K562 (cell line): ENCODE measurements around the gene FARP1.

ENCODE experiments used
- ATF6 ChIP-seq: sonication (generic); formaldehyde crosslinking; IDR thresholded peaks from 2 replicates; pipeline ENCODE4 v1.4.0; 2020; ENCODE audit warnings: mild to moderate bottlenecking, missing genetic modification reagents
- CBFA2T3 ChIP-seq: fragments of 450-650 bp; IDR thresholded peaks from 2 replicates; pipeline ENCODE4 v1.6.1; 2017
- CTCF ChIP-seq, 3 experiments: IDR thresholded peaks in 2 of 3; conservative IDR thresholded peaks in 1 of 3; 2 replicates each; pipeline ENCODE4 v1.5.1; 2011 to 2012; ENCODE audit warnings: low read length in 3 of 3, mild to moderate bottlenecking in 3 of 3, control low read depth in 2 of 3, improper control_type of control experiment in 1 of 3, inconsistent platforms in 1 of 3, low read depth in 1 of 3, mixed read lengths in 1 of 3, moderate library complexity in 1 of 3; ENCODE audit not compliant: insufficient read depth in 2 of 3
- JUND ChIP-seq, 2 experiments: IDR thresholded peaks; 2 replicates in 1 of 2; 3 replicates in 1 of 2; pipeline ENCODE4 v1.6.1; 2011; ENCODE audit warnings: borderline replicate concordance in 2 of 2, low read depth in 2 of 2, low read length in 2 of 2, improper control_type of control experiment in 1 of 2, missing biosample characterization in 1 of 2, missing genetic modification characterization in 1 of 2, missing genetic modification reagents in 1 of 2
- MYC ChIP-seq, 2 experiments: fragments of 250-450 bp in 1 of 2; sonication (Bioruptor Pico) in 1 of 2; IDR thresholded peaks; 2 replicates each; pipeline versions ENCODE4 v1.5.1 to v1.6.1; 2012 to 2021; ENCODE audit warnings: low read depth in 2 of 2, borderline replicate concordance in 1 of 2, improper control_type of control experiment in 1 of 2, low read length in 1 of 2, mild to moderate bottlenecking in 1 of 2, moderate library complexity in 1 of 2
- RFX5 ChIP-seq: IDR thresholded peaks from 2 replicates; pipeline ENCODE4 v1.6.1; 2011; ENCODE audit warnings: low read depth, mild to moderate bottlenecking, improper control_type of control experiment, low read length
- SP2 ChIP-seq: IDR thresholded peaks from 2 replicates; pipeline ENCODE4 v1.6.1; 2011; ENCODE audit warnings: mild to moderate bottlenecking, low read depth, low read length, moderate library complexity; ENCODE audit not compliant: poor library complexity, severe bottlenecking; ENCODE audit errors: extremely low read depth
- XRCC5 ChIP-seq: fragments of 200-400 bp; formaldehyde crosslinking; IDR thresholded peaks from 2 replicates; pipeline ENCODE4 v1.6.1; 2017; ENCODE audit warnings: low read depth, mild to moderate bottlenecking, low read length
- ZBTB2 ChIP-seq: fragments of 450-650 bp; IDR thresholded peaks from 2 replicates; pipeline ENCODE4 v1.6.1; 2016; ENCODE audit warnings: antibody characterized with exemption
- ZNF280B ChIP-seq: fragments of 250-450 bp; sonication (Bioruptor Pico); IDR thresholded peaks from 2 replicates; pipeline ENCODE4 v1.5.1; 2021; ENCODE audit warnings: mild to moderate bottlenecking
- ZNF561 ChIP-seq: fragments of 450-650 bp; formaldehyde crosslinking; conservative IDR thresholded peaks from 2 replicates; pipeline ENCODE4 v1.4.0; 2020; ENCODE audit warnings: mild to moderate bottlenecking, moderate library complexity

GRCh38 chr13:98175043-98175442, 32.1 kb downstream of the FARP1 start:
- no peak for TF ChIP-seq SP2
- TF ChIP-seq ZNF561 (CRISPR knock-in tag) = no peak
- TF ChIP-seq ATF6 (CRISPR knock-in tag) = no peak
- TF ChIP-seq XRCC5 = no peak
- TF ChIP-seq CTCF (IDR thresholded peaks at IDR 0.05 in 2 of 3, conservative IDR thresholded peaks at IDR 0.05 in 1 of 3; ENCODE audit: insufficient read depth in 2 of 3, low read depth in 1 of 3, low read length in 3 of 3) = no peak
- no peak for TF ChIP-seq MYC (IDR thresholded peaks at IDR 0.05; ENCODE audit: low read depth, low read length)
- TF ChIP-seq MYC (CRISPR knock-in tag; IDR thresholded peaks at IDR 0.05; ENCODE audit: borderline replicate concordance, low read depth) = no peak
- TF ChIP-seq ZNF280B (CRISPR knock-in tag) = no peak
- no peak for TF ChIP-seq JUND (IDR thresholded peaks at IDR 0.05; ENCODE audit: borderline replicate concordance, low read depth, low read length)
- TF ChIP-seq JUND (tag; IDR thresholded peaks at IDR 0.05; ENCODE audit: borderline replicate concordance, low read depth, low read length) = no peak
- TF ChIP-seq RFX5 = no peak
- TF ChIP-seq ZBTB2 = no peak
- TF ChIP-seq CBFA2T3 = no peak
